Vagina (tissue), 2 donors: ENCODE results near the gene PPP2R3A.
"Not testable (repeated sequence)": the region's sequence is repeated elsewhere in the genome, so short reads cannot be mapped to it uniquely, and the experiment has no call there.

Source experiments
- POLR2A ChIP-seq, 2 donors: fragments of 450-650 bp; IDR thresholded peaks; one replicate each; pipeline ENCODE4 v1.6.1; 2017; ENCODE audit warnings: antibody characterized with exemption in 2 of 2, mild to moderate bottlenecking in 2 of 2, moderate library complexity in 2 of 2
- POLR2AphosphoS5 ChIP-seq, 2 donors: sonication (generic); formaldehyde crosslinking; IDR thresholded peaks; one replicate each; pipeline ENCODE4 v1.9.0; 2017; ENCODE audit warnings: antibody characterized with exemption in 2 of 2, mild to moderate bottlenecking in 2 of 2, low read depth in 1 of 2; ENCODE audit not compliant: insufficient read depth in 1 of 2
- TF ChIP-seq, protein P1 (sequence below), 3 experiments: fragments of 450-650 bp in 2 of 3; fragments of 200-600 bp in 1 of 3; sonication (generic) in 1 of 3; IDR thresholded peaks; one replicate each; pipeline ENCODE4 v1.5.1; 2017 to 2019; ENCODE audit warnings: antibody characterized with exemption in 3 of 3, mild to moderate bottlenecking in 2 of 3, moderate library complexity in 2 of 3

DNA sequence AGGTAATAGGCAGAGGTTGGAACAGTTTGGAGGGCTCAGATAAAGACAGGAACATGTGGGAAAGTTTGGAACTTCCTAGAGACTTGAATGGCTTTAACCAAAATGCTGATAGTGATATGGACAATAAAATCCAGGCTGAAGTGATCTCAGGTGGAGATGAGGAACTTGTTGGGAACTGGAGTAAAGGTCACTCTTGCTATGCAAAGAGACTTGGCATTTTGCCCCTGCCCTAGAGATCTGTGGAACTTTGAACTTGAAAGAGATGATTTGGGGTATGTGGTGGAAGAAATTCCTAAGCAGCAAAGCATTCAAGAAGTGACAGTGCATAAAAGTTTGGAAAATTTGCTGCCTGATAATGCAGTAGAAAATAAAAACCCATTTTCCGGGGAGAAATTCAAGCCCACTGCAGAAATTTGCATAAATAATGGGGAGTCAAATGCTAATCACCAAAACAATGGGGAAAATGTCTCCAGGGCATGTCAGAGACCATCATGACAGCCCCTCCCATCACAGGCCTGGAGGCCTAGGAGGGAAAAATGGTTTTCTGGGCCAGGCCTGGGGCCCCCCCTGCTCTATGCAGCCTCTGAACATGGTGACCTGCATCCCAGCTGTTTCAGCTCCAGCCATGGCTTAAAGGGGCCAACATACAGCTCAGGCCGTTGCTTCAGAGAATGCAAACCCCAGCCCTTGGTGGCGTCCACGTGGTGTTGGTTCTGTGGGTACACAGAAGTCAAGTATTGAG is 118.3 kb downstream of the PPP2R3A start:
- TF ChIP-seq, protein P1, sequence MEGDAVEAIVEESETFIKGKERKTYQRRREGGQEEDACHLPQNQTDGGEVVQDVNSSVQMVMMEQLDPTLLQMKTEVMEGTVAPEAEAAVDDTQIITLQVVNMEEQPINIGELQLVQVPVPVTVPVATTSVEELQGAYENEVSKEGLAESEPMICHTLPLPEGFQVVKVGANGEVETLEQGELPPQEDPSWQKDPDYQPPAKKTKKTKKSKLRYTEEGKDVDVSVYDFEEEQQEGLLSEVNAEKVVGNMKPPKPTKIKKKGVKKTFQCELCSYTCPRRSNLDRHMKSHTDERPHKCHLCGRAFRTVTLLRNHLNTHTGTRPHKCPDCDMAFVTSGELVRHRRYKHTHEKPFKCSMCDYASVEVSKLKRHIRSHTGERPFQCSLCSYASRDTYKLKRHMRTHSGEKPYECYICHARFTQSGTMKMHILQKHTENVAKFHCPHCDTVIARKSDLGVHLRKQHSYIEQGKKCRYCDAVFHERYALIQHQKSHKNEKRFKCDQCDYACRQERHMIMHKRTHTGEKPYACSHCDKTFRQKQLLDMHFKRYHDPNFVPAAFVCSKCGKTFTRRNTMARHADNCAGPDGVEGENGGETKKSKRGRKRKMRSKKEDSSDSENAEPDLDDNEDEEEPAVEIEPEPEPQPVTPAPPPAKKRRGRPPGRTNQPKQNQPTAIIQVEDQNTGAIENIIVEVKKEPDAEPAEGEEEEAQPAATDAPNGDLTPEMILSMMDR (IDR thresholded peaks at IDR 0.05), result not testable (repeated sequence)
- not testable (repeated sequence) for TF ChIP-seq POLR2AphosphoS5 (IDR thresholded peaks at IDR 0.05; ENCODE audit: insufficient read depth in 1 of 2, low read depth in 1 of 2); POLR2A (IDR thresholded peaks at IDR 0.05)
